Retina (tissue), 1 donor: ENCODE results near the gene SYS1.

Experiments
- DNase-seq: peaks from one replicate; pipeline ENCODE4 v3.0.0-alpha.2; 2016

SYS1 gene

DNA sequence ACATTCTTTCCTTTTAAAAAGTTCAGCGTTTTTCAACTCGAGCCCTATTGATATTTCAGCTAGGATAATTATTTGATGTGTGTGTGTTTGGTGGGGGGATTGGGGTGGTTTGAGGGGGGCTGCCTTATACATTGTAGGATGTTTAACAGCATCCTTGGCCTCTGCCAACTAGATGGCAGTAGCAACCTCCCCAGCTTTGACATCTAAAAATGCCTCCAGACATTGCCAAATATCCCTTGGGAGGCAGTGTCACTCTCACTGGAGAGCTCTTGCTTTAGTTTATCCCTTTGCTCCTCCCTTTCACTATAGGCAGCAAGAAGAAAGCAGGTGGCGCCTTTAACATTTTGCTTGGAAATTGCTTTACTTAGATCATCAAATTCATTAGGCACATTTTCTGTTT is 29.8 kb downstream of the SYS1 start:
- DNase-seq: no peak

GRCh38 chr20:45394221-45395113 is 31.5 kb downstream of the SYS1 start:
- DNase-seq: no peak

DNA sequence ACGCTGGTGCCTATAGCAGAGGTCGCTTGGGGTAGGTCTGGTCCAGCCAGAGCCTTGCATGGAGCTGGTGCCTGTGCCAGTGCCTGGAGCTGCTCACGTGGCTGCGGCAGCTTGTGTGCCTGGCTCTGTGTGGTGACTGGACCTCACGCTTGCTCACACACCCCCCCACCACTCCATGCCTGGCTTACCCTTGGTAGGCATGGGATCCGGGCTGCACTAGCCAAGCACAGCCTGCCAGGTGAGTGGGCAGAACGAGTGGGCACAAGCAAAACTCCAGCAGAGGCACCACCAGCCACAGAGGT is 32.1 kb downstream of the SYS1 start:
- DNase-seq: no peak

DNA sequence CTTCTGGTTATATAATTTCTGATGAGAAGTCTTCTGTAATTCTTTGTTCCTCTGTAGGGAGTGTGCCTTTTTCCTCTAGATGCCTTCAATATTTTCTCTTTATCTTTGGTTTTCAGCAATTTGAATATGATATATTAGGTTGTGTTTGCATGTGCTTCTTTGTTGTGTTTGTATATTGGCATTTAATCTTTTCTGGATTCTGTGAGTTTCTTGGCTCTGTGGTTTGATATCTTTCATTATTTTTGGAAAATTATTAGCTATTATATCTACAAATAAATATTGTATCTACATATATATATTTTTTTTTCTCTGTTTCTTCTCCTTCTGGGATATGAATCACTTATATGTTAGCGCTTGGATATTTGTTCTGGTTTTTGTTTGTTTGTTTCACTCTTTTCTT is 36.1 kb downstream of the SYS1 start:
- no peak for DNase-seq

- no peak for DNase-seq
Measured at GRCh38 chr20:45400346-45401031, 37.5 kb downstream of the SYS1 start.

DNA sequence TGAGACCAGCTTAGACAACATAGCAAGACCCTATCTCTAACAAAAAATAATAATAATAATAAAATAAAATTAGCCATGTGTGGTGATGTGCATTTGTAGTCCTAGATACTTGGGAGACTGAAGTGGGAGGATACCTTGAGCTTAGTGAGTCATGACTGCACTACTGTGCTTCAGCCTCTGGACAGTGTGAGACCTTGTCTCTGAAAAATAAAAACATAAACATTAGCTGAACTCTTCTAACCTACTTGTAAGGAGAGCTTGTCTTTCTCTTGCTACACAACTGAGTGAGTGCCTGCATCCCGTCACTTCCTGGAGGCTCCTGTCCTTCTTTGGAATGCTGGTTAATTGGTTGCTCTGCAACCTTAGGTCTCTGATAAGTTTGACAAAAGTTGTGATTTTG is 40.0 kb downstream of the SYS1 start:
- DNase-seq: no peak

DNA sequence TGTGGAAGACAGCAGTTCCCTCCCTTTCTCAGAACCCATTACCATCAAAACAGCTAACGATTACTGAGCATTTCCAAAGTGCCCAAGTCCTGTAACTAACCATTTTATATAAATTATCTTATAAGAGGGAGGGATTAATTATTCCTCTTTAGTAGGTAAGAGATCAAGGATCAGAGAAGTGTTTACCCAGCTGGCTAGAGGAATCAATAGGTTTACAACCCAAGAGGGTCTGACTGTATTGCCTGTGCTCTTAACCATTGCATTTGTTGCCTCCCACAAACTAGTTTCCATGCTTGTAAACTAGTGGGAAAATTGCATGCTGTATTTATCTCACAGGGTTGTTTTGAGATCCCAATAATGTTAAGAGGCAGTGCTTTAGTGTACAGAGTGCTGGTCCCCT is 41.5 kb downstream of the SYS1 start:
- no peak for DNase-seq

GRCh38 chr20:45405571-45406259 is 42.8 kb downstream of the SYS1 start:
- peak; percentile 71 for DNase-seq

DNA sequence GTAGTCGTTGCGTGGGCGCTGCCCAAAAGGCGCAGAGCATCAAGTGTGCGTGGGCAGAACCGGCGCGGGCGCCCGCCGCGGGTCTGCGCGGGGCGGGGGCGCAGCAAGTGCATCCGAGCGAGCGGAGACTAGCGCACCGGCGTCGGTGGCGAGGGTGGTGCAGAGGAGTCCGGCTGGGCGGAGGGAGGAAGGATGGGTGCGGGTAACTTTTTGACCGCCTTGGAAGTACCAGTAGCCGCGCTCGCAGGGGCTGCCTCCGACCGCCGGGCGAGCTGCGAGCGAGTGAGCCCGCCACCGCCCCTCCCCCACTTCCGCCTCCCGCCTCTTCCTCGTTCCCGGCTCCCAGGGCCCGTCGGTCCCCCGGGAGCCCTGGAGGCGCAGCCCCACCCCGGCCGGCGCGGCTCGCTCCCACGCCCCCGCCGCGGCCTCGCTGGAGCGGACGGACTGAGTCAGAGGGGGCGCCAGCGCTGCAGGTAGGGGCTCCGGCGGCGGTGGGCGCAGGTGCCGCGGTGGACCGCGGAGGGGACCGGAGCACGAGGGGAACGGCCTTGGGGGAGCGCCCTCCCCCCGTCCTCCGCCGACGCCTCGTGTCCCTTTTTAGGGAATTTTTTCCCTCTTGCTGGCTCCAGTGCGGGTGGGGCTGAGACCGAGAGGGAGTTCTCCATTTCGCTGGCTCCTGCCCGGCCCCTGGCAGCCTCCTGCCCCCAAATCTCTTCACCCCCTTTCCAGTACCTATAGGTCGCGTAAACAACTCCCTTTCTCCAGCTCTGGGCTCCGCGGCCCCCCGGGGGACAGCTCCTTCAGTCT is 43.5 kb downstream of the SYS1 start:
- peak; percentile 49 for DNase-seq

DNA sequence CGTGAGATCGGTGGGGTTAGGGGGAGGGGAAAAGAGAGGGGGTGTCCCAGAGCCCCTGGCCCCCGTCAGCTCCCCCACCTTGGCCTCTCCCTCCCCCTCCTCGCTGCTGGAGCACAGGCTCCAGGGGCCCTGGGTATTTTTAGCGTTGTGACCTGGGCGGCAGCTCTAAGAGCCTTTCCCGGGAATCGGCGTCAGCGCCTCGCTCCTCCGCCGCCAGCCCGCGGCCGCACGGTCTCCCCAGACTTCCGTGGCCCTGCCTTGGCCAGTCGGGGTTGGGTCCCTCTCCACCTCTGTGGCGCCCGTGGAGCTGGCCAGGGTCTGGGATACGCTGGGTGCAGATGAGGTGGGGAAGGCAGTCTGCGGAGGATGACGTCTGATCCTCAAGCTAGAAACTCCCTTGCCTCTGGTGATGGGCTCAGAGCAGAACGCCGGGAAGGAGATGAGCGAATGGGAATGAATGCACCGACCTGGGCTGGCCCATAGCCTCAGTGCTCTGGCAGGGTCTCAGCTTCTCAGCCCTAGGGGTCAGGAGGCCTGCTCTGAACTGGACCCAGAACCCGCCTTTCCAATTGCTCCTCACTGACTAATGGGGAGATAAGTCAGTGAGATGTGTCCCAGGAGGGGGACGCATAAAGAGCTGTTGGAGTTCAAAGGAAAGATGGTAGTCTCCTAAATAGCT is 44.2 kb downstream of the SYS1 start:
- DNase-seq: peak; percentile 71

GRCh38 chr20:45407783-45408645 is 45.1 kb downstream of the SYS1 start, which contains the start of gene DBNDD2:
TSS of gene DBNDD2 (plus strand) at chr20:45408289. CDS start at chr20:45408468, 179 bp downstream.
- DNase-seq: no peak

DNA sequence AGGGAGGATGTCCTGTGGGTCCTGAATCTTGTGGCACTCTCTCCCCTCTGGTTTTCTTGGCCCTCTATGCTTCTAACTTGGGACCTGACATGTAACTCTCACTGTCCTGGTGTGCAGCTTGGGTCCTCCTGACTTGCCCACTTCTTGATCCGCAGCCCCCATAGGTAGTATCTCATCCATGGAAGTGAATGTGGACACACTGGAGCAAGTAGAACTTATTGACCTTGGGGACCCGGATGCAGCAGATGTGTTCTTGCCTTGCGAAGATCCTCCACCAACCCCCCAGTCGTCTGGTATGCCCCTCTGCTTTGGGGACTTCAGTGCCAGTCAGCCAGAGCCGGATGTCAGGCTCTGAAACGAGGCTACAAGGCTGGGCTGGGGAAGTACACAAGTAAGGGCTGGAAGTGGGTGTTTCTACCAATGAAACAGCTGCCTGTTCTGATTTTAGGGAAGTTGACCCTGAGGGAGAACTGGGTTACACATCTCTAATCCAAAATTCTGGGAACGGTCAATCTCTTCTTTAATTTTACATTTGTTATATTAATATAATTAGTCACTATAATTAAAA is 45.8 kb downstream of the SYS1 start:
- DNase-seq: no peak

- no peak for DNase-seq
Measured at GRCh38 chr20:45409521-45410272, 46.7 kb downstream of the SYS1 start.

- DNase-seq: no peak
Measured at GRCh38 chr20:45410887-45411286, 47.9 kb downstream of the SYS1 start.

DNA sequence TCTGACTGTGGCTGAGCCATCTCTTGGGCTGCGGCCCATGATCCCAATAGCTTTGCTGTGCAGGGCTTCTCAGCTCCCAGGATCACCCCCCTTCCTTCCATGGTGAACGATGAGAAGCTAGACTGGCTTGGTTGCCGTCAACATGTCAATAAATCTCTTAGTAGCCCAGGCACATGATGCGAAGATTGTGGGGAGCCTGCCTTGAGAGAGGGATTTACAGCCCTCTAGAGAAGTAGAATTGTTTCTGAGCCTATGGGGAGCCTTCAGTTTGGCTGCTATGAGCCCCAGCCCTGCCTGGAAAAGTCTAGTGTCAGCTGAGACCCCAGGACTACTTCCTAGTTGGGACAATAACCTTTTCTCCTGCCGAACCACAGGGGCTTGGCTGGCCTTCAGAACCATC is 49.7 kb downstream of the SYS1 start:
- DNase-seq: no peak

- DNase-seq: no peak
Measured at GRCh38 chr20:45413479-45413878, 50.5 kb downstream of the SYS1 start.

DNA sequence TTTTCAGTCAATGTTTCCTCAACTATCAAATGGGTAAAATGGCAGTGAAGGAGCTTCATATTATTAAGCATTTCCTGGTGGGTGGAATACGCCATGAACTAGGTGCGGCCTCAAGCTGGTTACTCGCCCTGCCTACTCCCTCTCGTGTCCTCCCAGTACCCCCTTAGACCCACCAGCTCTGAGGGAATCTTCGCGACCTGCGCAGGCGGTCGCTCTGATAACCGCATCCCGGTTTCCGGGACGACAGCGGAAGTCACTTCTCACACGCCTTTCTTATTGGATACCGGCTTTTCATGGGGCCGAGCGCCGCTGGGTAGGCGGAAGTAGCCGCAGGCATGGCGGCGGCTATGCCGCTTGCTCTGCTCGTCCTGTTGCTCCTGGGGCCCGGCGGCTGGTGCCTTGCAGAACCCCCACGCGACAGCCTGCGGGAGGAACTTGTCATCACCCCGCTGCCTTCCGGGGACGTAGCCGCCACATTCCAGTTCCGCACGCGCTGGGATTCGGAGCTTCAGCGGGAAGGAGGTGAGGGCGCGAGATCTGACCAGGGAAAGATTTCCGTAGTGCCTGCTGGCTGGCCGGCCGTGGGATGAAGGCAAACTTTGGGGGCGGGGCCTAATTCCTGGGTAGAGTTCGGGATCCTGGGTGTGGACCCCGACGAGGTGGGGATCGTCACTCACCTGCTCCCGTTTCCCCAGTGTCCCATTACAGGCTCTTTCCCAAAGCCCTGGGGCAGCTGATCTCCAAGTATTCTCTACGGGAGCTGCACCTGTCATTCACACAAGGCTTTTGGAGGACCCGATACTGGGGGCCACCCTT is 53.1 kb downstream of the SYS1 start, which contains the start of gene PIGT:
Gene PIGT (plus strand): TSS at position 320 of the 816 bp plus-strand sequence. CDS start 16 bp downstream, at position 336.
- peak; percentile 89 for DNase-seq

DNA sequence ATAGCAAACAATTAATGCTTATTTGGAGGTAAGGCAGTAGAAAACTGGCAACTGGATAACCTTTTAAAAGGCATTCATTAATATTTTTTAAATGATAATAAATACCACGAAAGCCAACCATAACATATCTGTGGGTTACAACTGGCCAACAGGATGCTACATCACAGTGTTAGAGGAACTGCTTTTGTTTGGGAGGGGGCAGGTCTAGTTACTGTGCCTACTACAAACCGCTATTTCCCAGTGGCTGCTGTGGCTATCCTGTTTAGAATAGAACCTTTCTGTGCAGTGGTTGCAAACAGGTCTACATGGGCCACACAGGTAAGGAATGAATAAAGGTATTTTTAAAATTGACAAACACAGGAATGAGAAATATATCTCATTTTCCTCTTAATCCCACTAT is 54.0 kb downstream of the SYS1 start:
- no peak for DNase-seq
